ENCODE data around the gene RELN.

RELN gene

DNA sequence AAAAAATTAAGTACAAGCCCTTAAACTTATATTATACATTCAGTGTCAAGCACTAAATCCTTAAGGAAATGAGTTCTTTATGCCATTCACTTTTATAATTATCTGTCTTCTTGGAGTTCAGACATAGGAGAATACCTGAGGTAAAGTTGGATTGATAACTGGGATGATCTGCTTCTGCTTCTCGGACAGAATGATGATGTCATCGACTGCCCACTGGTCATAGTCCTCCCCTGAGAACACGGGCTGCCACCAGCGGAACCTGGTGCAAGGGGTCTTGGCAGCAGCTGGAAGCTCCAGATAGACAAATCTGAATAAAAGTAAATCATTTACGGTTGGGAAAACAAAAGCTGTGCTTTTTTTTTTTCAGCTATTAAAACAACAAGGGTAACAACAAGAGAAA, 395.3 kb downstream of the RELN start:
- no CpG with 5 or more reads among the region's 5 CpGs for WGBS (ENCODE audit: extremely low coverage, insufficient coverage, insufficient read length)
- Histone ChIP-seq H3K27ac (ENCODE audit: low read depth, low read length) (no peak overlapping the region), H2BK5ac (ENCODE audit: low read depth, low read length, poor library complexity) (no peak overlapping the region)

DNA sequence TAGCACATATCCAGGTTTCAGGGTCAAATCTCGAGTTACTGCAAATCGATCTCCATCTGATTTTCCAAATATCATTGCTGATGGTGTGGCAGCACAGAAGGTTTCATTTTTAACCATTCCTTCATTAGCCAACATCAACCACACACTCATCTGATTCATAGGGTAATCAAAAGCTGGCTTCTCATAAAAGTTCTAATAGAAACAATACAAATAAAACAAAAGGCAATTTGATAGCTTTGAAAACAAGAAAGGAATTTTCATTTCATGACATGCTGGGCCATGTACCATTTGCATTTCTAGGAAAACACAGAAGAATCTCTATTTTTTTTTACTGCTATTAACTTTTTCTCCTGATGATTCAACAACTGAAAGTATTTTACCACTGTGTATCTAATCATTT, 395.8 kb downstream of the RELN start:
- Histone ChIP-seq H3K27ac (ENCODE audit: low read depth, low read length) (no peak overlapping the region), H3K79me2 (ENCODE audit: control insufficient read depth, insufficient read depth, low read length, poor library complexity) (no peaks in the 10 kb centered on the region), H3K4ac (ENCODE audit: low read depth, low read length) (no peak overlapping the region), H2BK5ac (ENCODE audit: low read depth, low read length, poor library complexity) (no peak overlapping the region), H2AK5ac (ENCODE audit: low read length) (no peak overlapping the region), H3K4me1 (ENCODE audit: control insufficient read depth in 1 of 2, insufficient read depth in 2 of 2, low read length in 2 of 2) (no peaks in the 10 kb centered on the region), H3K14ac (ENCODE audit: low read length) (no peak overlapping the region), H3K9ac (ENCODE audit: low read length) (no peak overlapping the region), H2AFZ (ENCODE audit: insufficient read depth, low read length, poor library complexity) (no peak overlapping the region), H3K27me3 (ENCODE audit: insufficient read depth, low read length) (no peaks in the 10 kb centered on the region), H4K12ac (ENCODE audit: low read depth, low read length) (no peak overlapping the region), H3K23ac (ENCODE audit: low read length) (no peak overlapping the region), H3K79me1 (ENCODE audit: low read length) (no peaks in the 10 kb centered on the region), H2BK12ac (ENCODE audit: low read length) (no peak overlapping the region), H3K4me2 (ENCODE audit: low read length) (no peak overlapping the region), H2BK120ac (ENCODE audit: insufficient read depth, low read length, poor library complexity) (no peak overlapping the region), H3K36me3 (ENCODE audit: control insufficient read depth in 1 of 2, insufficient read depth in 2 of 2, low read length in 2 of 2) (no peaks in the 10 kb centered on the region), H3K4me3 (ENCODE audit: low read depth, low read length) (no peak overlapping the region), H4K91ac (ENCODE audit: low read depth, low read length) (no peak overlapping the region), H3K18ac (ENCODE audit: low read length) (no peak overlapping the region), H4K8ac (ENCODE audit: low read depth, low read length) (no peak overlapping the region), H3K9me3 (ENCODE audit: insufficient read depth, low read depth, low read length) (no peaks in the 10 kb centered on the region)
- WGBS (ENCODE audit: extremely low coverage, insufficient coverage, insufficient read length), result no CpG with 5 or more reads among the region's 2 CpGs
- DNase-seq, result no peak

More for the DNA sequence above, 395.3 kb downstream of the RELN start:
- no peak overlapping the region for H4K8ac ChIP-seq (ENCODE audit: low read depth, low read length)
- no peak overlapping the region for H2AFZ ChIP-seq (ENCODE audit: insufficient read depth, low read length, poor library complexity)
- no peak for DNase-seq
- H3K18ac ChIP-seq (ENCODE audit: low read length), result no peak overlapping the region
- no peak overlapping the region for H2AK5ac ChIP-seq (ENCODE audit: low read length)
- no peaks in the 10 kb centered on the region for H3K36me3 ChIP-seq (ENCODE audit: control insufficient read depth in 1 of 2, insufficient read depth in 2 of 2, low read length in 2 of 2)
- no peaks in the 10 kb centered on the region for H3K9me3 ChIP-seq (ENCODE audit: insufficient read depth, low read depth, low read length)
- H4K12ac ChIP-seq (ENCODE audit: low read depth, low read length), result no peak overlapping the region
- H3K4me2 ChIP-seq (ENCODE audit: low read length), result no peak overlapping the region
- H3K4me1 ChIP-seq (ENCODE audit: control insufficient read depth in 1 of 2, insufficient read depth in 2 of 2, low read length in 2 of 2), result no peaks in the 10 kb centered on the region
- no peak overlapping the region for H4K91ac ChIP-seq (ENCODE audit: low read depth, low read length)
- H2BK12ac ChIP-seq (ENCODE audit: low read length), result no peak overlapping the region
- H3K14ac ChIP-seq (ENCODE audit: low read length), result no peak overlapping the region
- H3K79me1 ChIP-seq (ENCODE audit: low read length), result no peaks in the 10 kb centered on the region
- H2BK120ac ChIP-seq (ENCODE audit: insufficient read depth, low read length, poor library complexity), result no peak overlapping the region
- no peak overlapping the region for H3K9ac ChIP-seq (ENCODE audit: low read length)
- no peaks in the 10 kb centered on the region for H3K79me2 ChIP-seq (ENCODE audit: control insufficient read depth, insufficient read depth, low read length, poor library complexity)
- H3K27me3 ChIP-seq (ENCODE audit: insufficient read depth, low read length), result no peaks in the 10 kb centered on the region
- no peak overlapping the region for H3K4ac ChIP-seq (ENCODE audit: low read depth, low read length)
- no peak overlapping the region for H3K4me3 ChIP-seq (ENCODE audit: low read depth, low read length)
- H3K23ac ChIP-seq (ENCODE audit: low read length), result no peak overlapping the region

DNA sequence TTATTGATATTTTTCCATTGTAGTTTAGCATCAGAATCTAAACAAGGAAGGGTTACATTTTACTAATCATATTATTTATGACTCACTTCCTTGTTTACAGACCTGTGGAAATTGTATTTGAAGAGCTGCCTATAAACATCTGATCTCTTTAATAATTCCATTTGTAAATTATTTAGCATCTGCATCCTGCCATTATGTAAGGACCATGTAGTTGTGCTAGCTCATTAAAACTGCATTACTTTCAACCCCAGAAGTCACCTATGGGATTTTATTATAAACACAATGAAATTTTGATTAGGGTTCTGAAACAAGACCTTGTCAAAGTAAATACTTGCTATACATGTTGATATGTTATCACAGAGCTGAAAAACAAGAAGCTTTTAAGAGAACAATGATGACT, 396.6 kb downstream of the RELN start:
- no peak overlapping the region for H2BK120ac ChIP-seq (ENCODE audit: insufficient read depth, low read length, poor library complexity)
- H2BK5ac ChIP-seq (ENCODE audit: low read depth, low read length, poor library complexity), result no peak overlapping the region
- no peak overlapping the region for H2AK5ac ChIP-seq (ENCODE audit: low read length)
- H3K79me1 ChIP-seq (ENCODE audit: low read length), result no peaks in the 10 kb centered on the region
- H3K79me2 ChIP-seq (ENCODE audit: control insufficient read depth, insufficient read depth, low read length, poor library complexity), result no peaks in the 10 kb centered on the region
- no peaks in the 10 kb centered on the region for H3K27me3 ChIP-seq (ENCODE audit: insufficient read depth, low read length)
- no peak overlapping the region for H3K4me2 ChIP-seq (ENCODE audit: low read length)
- H4K12ac ChIP-seq (ENCODE audit: low read depth, low read length), result no peak overlapping the region
- no peak overlapping the region for H3K27ac ChIP-seq (ENCODE audit: low read depth, low read length)
- H3K9ac ChIP-seq (ENCODE audit: low read length), result no peak overlapping the region
- no peak overlapping the region for H4K8ac ChIP-seq (ENCODE audit: low read depth, low read length)
- H4K91ac ChIP-seq (ENCODE audit: low read depth, low read length), result no peak overlapping the region
- no peaks in the 10 kb centered on the region for H3K4me1 ChIP-seq (ENCODE audit: control insufficient read depth in 1 of 2, insufficient read depth in 2 of 2, low read length in 2 of 2)
- H2AFZ ChIP-seq (ENCODE audit: insufficient read depth, low read length, poor library complexity), result no peak overlapping the region
- H3K4ac ChIP-seq (ENCODE audit: low read depth, low read length), result no peak overlapping the region
- H3K14ac ChIP-seq (ENCODE audit: low read length), result no peak overlapping the region
- H3K36me3 ChIP-seq (ENCODE audit: control insufficient read depth in 1 of 2, insufficient read depth in 2 of 2, low read length in 2 of 2), result no peaks in the 10 kb centered on the region
- no peak overlapping the region for H3K18ac ChIP-seq (ENCODE audit: low read length)
- no peak overlapping the region for H2BK12ac ChIP-seq (ENCODE audit: low read length)
- DNase-seq, result no peak
- H3K4me3 ChIP-seq (ENCODE audit: low read depth, low read length), result no peak overlapping the region
- no peaks in the 10 kb centered on the region for H3K9me3 ChIP-seq (ENCODE audit: insufficient read depth, low read depth, low read length)
- no peak overlapping the region for H3K23ac ChIP-seq (ENCODE audit: low read length)

DNA sequence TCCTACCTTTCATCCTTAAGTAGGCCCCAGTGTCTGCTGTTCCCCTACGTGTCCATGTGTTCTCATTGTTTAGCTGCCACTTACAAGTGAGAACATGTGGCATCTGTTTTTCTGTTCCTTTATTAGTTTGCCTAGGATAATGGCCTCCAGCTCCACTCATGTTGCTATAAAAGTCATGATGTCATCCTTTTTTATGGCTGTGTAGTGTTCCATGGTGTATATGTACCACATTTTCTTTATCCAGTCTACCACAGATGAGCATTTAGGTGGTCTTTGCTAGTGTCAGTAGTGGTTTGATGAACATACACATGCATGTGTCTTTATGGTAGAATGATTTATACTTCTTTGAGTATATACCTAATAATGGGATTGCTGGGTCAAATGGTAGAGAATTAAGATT, 397.3 kb downstream of the RELN start:
- no peak overlapping the region for H2BK120ac ChIP-seq (ENCODE audit: insufficient read depth, low read length, poor library complexity)
- no peaks in the 10 kb centered on the region for H3K36me3 ChIP-seq (ENCODE audit: control insufficient read depth in 1 of 2, insufficient read depth in 2 of 2, low read length in 2 of 2)
- H3K9ac ChIP-seq (ENCODE audit: low read length), result no peak overlapping the region
- WGBS (ENCODE audit: extremely low coverage, insufficient coverage, insufficient read length), result no CpG with 5 or more reads among the region's 1 CpG
- no peak overlapping the region for H3K4me3 ChIP-seq (ENCODE audit: low read depth, low read length)
- H3K79me2 ChIP-seq (ENCODE audit: control insufficient read depth, insufficient read depth, low read length, poor library complexity), result no peaks in the 10 kb centered on the region
- H3K27ac ChIP-seq (ENCODE audit: low read depth, low read length), result no peak overlapping the region
- H2AK5ac ChIP-seq (ENCODE audit: low read length), result no peak overlapping the region
- H3K27me3 ChIP-seq (ENCODE audit: insufficient read depth, low read length), result no peaks in the 10 kb centered on the region
- no peak for DNase-seq
- no peak overlapping the region for H3K18ac ChIP-seq (ENCODE audit: low read length)
- no peaks in the 10 kb centered on the region for H3K4me1 ChIP-seq (ENCODE audit: control insufficient read depth in 1 of 2, insufficient read depth in 2 of 2, low read length in 2 of 2)
- no peak overlapping the region for H3K14ac ChIP-seq (ENCODE audit: low read length)
- no peak overlapping the region for H2AFZ ChIP-seq (ENCODE audit: insufficient read depth, low read length, poor library complexity)
- no peaks in the 10 kb centered on the region for H3K9me3 ChIP-seq (ENCODE audit: insufficient read depth, low read depth, low read length)
- no peaks in the 10 kb centered on the region for H3K79me1 ChIP-seq (ENCODE audit: low read length)
- H2BK5ac ChIP-seq (ENCODE audit: low read depth, low read length, poor library complexity), result no peak overlapping the region
- no peak overlapping the region for H4K12ac ChIP-seq (ENCODE audit: low read depth, low read length)
- H4K91ac ChIP-seq (ENCODE audit: low read depth, low read length), result no peak overlapping the region
- no peak overlapping the region for H4K8ac ChIP-seq (ENCODE audit: low read depth, low read length)
- no peak overlapping the region for H2BK12ac ChIP-seq (ENCODE audit: low read length)
- H3K23ac ChIP-seq (ENCODE audit: low read length), result no peak overlapping the region
- H3K4ac ChIP-seq (ENCODE audit: low read depth, low read length), result no peak overlapping the region
- no peak overlapping the region for H3K4me2 ChIP-seq (ENCODE audit: low read length)

DNA sequence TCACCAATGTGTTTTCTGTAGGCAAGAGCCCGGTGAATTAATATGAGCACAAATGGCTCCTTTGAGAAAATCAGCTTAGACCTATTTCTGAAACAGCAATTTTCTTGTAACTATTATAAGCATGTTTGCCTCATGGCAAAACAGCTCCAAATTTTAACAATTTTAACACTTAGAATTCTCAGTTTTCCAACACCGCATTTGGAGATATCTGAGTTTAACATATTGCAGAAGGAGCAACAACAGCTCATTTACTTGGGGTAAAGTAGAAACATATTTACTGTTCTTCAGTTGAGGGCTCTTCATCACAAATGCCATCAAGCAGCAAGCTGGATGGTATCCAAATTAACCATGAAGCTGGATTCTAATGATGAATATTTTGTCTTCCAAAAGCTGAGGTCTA, 409.4 kb downstream of the RELN start:
- no peaks in the 10 kb centered on the region for H3K9me3 ChIP-seq (ENCODE audit: insufficient read depth, low read depth, low read length)
- no peak overlapping the region for H3K4me3 ChIP-seq (ENCODE audit: low read depth, low read length)
- no peak overlapping the region for H3K14ac ChIP-seq (ENCODE audit: low read length)
- WGBS (ENCODE audit: extremely low coverage, insufficient coverage, insufficient read length), result no CpG with 5 or more reads among the region's 2 CpGs
- no peaks in the 10 kb centered on the region for H3K36me3 ChIP-seq (ENCODE audit: control insufficient read depth in 1 of 2, insufficient read depth in 2 of 2, low read length in 2 of 2)
- no peak overlapping the region for H2BK5ac ChIP-seq (ENCODE audit: low read depth, low read length, poor library complexity)
- H3K79me1 ChIP-seq (ENCODE audit: low read length), result no peaks in the 10 kb centered on the region
- no peak overlapping the region for H2AFZ ChIP-seq (ENCODE audit: insufficient read depth, low read length, poor library complexity)
- no peak overlapping the region for H2BK12ac ChIP-seq (ENCODE audit: low read length)
- no peak overlapping the region for H3K27ac ChIP-seq (ENCODE audit: low read depth, low read length)
- H4K12ac ChIP-seq (ENCODE audit: low read depth, low read length), result no peak overlapping the region
- no peak overlapping the region for H3K4me2 ChIP-seq (ENCODE audit: low read length)
- H4K91ac ChIP-seq (ENCODE audit: low read depth, low read length), result no peak overlapping the region
- H3K23ac ChIP-seq (ENCODE audit: low read length), result no peak overlapping the region
- no peak overlapping the region for H3K9ac ChIP-seq (ENCODE audit: low read length)
- no peak overlapping the region for H3K4ac ChIP-seq (ENCODE audit: low read depth, low read length)
- no peaks in the 10 kb centered on the region for H3K79me2 ChIP-seq (ENCODE audit: control insufficient read depth, insufficient read depth, low read length, poor library complexity)
- no peak for DNase-seq
- H3K18ac ChIP-seq (ENCODE audit: low read length), result no peak overlapping the region
- no peaks in the 10 kb centered on the region for H3K4me1 ChIP-seq (ENCODE audit: control insufficient read depth in 1 of 2, insufficient read depth in 2 of 2, low read length in 2 of 2)
- H3K27me3 ChIP-seq (ENCODE audit: insufficient read depth, low read length), result no peaks in the 10 kb centered on the region
- no peak overlapping the region for H2AK5ac ChIP-seq (ENCODE audit: low read length)
- H4K8ac ChIP-seq (ENCODE audit: low read depth, low read length), result no peak overlapping the region
- H2BK120ac ChIP-seq (ENCODE audit: insufficient read depth, low read length, poor library complexity), result no peak overlapping the region
